Endothelial cell (in vitro differentiated cells): ENCODE measurements around the gene B4GALNT4. TPM values are rescaled to one million over a fixed set of nuclear protein-coding genes. Genes with fewer than 3 reads are reported as not detected.
"Not testable (repeated sequence)": the region's sequence is repeated elsewhere in the genome, so short reads cannot be mapped to it uniquely, and the experiment has no call there.

Experiments
- DNase-seq: peaks from one replicate; pipeline ENCODE4 v3.0.0; 2021; ENCODE audit warnings: low spot score
- H3K27ac Mint-ChIP-seq: one replicate; pipeline ENCODE4 v1.8.0; 2021; ENCODE audit warnings: mixed read lengths, inconsistent platforms; ENCODE audit not compliant: unreplicated experiment
- H3K27me3 Mint-ChIP-seq: one replicate; pipeline ENCODE4 v1.8.0; 2021; ENCODE audit warnings: mild to moderate bottlenecking, moderate library complexity, mixed read lengths, inconsistent platforms; ENCODE audit not compliant: unreplicated experiment
- H3K36me3 Mint-ChIP-seq: one replicate; pipeline ENCODE4 v1.8.0; 2021; ENCODE audit warnings: mild to moderate bottlenecking, low read depth, mixed read lengths, inconsistent platforms; ENCODE audit not compliant: unreplicated experiment
- H3K4me1 Mint-ChIP-seq: one replicate; pipeline ENCODE4 v1.8.0; 2021; ENCODE audit warnings: mild to moderate bottlenecking, mixed read lengths, inconsistent platforms; ENCODE audit not compliant: unreplicated experiment
- H3K4me3 Mint-ChIP-seq: one replicate; pipeline ENCODE4 v1.8.0; 2021; ENCODE audit warnings: mild to moderate bottlenecking, mixed read lengths, inconsistent platforms; ENCODE audit not compliant: unreplicated experiment
- H3K9me3 Mint-ChIP-seq: one replicate; pipeline ENCODE4 v1.8.0; 2021; ENCODE audit warnings: mixed read lengths, inconsistent platforms; ENCODE audit not compliant: unreplicated experiment
- total RNA-seq: library from RNA; stranded (reverse); fragmentation: NEBNext Ultra II Directional; extraction: Animal tissue kit (Norgen Biotek cat#: 25700); gene quantifications from one replicate; pipeline ENCODE4 v1.2.1, GENCODE V29; 2021; ENCODE audit not compliant: unreplicated experiment
- TF ChIP-seq, protein P1 (sequence below): fragments of 200-600 bp; sonication (generic); IDR thresholded peaks from one replicate; pipeline ENCODE4 v1.5.0; 2021; ENCODE audit warnings: antibody characterized with exemption; ENCODE audit not compliant: unreplicated experiment

Gene B4GALNT4
- total RNA-seq, 1 donor from 2014 or later, result 14.9 TPM

DNA sequence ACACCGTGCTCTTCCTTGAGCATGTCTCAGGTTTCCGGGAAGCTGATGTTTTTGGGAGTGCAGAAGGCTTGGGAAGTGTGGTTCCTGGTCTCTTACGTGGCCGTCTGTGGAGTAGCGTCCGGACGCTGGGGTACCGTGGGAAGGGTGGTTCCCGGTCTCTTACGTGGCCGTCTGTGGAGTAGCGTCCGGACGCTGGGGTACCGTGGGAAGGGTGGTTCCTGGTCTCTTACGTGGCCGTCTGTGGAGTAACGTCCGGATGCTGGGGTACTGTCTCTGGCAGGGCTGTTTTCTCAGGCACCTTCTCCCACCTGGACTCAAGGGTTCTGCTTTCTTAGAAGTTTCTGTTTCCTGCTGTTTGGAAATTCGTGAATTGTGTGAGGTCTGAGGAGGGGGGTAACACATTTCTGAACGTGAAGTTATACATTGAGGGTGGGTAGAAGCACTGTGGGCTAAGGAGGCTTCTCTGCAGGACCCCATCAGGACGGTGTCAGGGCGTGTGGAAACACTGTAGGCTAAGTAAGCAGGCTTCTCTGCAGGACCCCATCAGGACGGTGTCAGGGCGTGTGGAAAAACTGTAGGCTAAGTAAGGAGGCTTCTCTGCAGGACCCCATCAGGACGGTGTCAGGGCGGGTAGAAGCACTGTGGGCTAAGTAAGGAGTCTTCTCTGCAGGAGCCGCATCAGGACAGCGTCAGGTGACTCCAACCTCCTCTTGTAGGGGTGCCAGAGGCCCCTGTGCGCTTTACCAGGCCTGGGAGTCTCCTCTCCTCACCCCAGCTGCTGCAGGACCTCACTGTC is 43.3 kb upstream of the B4GALNT4 start:
- Mint-ChIP-seq H3K9me3 (no peaks in the 10 kb centered on the region), H3K36me3 (no peaks in the 10 kb centered on the region), H3K27me3 (no peaks in the 10 kb centered on the region), H3K4me3 (peak overlapping the region; percentile 11), H3K4me1 (peaks cover 38% of the 10 kb centered on the region), H3K27ac (peak overlapping the region; percentile 40)
- DNase-seq, result no peak
- TF ChIP-seq, protein P1, sequence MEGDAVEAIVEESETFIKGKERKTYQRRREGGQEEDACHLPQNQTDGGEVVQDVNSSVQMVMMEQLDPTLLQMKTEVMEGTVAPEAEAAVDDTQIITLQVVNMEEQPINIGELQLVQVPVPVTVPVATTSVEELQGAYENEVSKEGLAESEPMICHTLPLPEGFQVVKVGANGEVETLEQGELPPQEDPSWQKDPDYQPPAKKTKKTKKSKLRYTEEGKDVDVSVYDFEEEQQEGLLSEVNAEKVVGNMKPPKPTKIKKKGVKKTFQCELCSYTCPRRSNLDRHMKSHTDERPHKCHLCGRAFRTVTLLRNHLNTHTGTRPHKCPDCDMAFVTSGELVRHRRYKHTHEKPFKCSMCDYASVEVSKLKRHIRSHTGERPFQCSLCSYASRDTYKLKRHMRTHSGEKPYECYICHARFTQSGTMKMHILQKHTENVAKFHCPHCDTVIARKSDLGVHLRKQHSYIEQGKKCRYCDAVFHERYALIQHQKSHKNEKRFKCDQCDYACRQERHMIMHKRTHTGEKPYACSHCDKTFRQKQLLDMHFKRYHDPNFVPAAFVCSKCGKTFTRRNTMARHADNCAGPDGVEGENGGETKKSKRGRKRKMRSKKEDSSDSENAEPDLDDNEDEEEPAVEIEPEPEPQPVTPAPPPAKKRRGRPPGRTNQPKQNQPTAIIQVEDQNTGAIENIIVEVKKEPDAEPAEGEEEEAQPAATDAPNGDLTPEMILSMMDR, result no peak

DNA sequence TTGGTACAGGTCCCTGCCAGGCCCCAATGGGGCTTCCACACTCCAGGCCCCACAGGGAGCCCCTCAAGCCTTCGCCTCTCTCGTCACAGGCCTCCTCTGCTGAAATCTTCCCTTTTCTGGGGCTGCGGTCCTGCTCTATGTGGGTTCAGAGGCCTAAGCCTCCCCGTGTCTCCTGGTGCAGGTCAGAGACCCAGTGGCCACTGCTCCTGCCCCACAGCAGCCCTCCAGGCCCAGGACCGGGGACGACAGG is 42.8 kb upstream of the B4GALNT4 start:
- TF ChIP-seq, protein P1, result no peak
- Mint-ChIP-seq H3K4me3 (no peak overlapping the region), H3K4me1 (peaks cover 38% of the 10 kb centered on the region), H3K9me3 (no peaks in the 10 kb centered on the region), H3K27ac (peak overlapping the region; percentile 87), H3K36me3 (no peaks in the 10 kb centered on the region), H3K27me3 (no peaks in the 10 kb centered on the region)
- no peak for DNase-seq

DNA sequence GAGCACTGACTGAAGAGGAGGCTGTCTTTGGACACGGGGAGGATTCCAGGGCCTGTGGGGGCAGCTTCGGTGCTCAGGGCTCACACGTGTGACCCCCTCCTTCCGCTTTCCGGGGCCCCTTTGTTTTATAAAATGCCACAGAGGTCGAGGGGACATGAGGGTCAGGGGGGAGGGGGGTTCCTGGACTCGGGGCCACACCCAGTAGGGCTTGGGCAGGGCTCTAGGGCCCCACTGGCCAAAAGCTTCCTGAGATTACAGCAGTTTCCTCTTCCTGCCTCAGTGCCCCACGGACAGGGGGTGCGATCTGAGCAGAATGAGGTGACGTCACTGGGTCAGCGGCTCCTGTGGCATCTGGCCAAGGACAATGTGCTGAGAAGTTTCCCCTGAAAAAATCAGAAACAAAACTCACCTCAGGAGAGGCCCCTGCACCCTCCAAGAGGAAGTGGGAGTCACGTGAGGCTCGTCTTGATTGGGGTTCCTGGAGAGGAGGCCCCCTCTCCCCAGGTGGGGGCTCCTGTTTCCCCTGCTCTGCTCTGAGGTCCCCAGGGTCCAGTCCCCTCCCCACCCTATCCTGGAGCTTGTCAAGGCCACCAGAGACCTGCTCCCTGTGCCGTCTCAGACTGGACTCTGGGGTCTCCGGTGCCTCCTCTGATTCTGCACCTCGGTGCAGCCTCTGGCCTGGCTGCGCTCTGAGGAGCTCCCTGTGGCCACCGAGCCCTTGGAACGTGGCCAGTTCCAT is 42.3 kb upstream of the B4GALNT4 start:
- TF ChIP-seq, protein P1, result no peak
- no peaks in the 10 kb centered on the region for H3K27me3 Mint-ChIP-seq
- H3K9me3 Mint-ChIP-seq, result no peaks in the 10 kb centered on the region
- peak; percentile 56 for DNase-seq
- H3K4me3 Mint-ChIP-seq, result no peak overlapping the region
- H3K4me1 Mint-ChIP-seq, result peaks cover 38% of the 10 kb centered on the region
- H3K27ac Mint-ChIP-seq, result peak overlapping the region; percentile 94
- no peaks in the 10 kb centered on the region for H3K36me3 Mint-ChIP-seq

DNA sequence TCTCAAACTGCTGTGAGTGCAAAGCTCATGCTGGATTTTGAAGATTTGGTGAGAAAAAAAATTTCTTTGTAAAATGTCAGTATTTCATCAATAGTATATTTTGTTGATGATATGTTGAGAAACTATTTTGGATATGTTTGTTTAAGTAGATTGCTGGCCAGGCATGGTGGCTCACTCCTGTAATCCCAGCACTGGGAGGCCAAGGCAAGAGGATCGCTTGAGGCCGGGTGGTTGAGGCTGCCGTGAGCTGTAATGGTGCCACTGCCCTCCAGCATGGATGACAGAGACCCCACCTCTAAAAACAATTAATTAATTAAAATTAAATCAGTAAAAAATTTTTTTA is 41.7 kb upstream of the B4GALNT4 start:
- Mint-ChIP-seq H3K27me3 (no peaks in the 10 kb centered on the region), H3K4me1 (peaks cover 38% of the 10 kb centered on the region), H3K4me3 (no peak overlapping the region), H3K9me3 (no peaks in the 10 kb centered on the region), H3K27ac (peak overlapping the region; percentile 94), H3K36me3 (no peaks in the 10 kb centered on the region)
- no peak for DNase-seq
- TF ChIP-seq, protein P1, result no peak

DNA sequence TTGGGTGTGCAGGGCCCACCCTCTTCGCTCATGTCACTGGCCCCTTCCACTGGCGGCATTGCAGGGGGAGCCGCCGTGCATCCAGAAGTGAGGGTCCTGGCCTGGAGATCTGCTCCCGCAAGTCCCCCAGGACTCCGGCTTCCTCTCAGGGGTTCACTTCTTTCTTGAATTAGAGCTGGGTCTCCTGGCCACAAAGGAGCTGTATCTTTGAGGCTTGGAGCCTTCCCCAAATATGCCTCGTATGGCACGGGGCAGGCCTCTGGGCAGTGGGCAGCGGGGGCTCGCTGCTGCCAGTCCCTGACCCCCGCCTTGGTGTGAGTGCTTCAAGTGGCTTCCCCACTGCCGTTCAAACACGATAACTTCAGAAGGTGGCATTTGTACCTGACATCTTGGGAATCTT is 41.3 kb upstream of the B4GALNT4 start:
- no peak overlapping the region for H3K27ac Mint-ChIP-seq
- H3K4me3 Mint-ChIP-seq, result no peak overlapping the region
- no peaks in the 10 kb centered on the region for H3K9me3 Mint-ChIP-seq
- peaks cover 38% of the 10 kb centered on the region for H3K4me1 Mint-ChIP-seq
- TF ChIP-seq, protein P1, result no peak
- H3K27me3 Mint-ChIP-seq, result no peaks in the 10 kb centered on the region
- H3K36me3 Mint-ChIP-seq, result no peaks in the 10 kb centered on the region
- DNase-seq, result no peak

DNA sequence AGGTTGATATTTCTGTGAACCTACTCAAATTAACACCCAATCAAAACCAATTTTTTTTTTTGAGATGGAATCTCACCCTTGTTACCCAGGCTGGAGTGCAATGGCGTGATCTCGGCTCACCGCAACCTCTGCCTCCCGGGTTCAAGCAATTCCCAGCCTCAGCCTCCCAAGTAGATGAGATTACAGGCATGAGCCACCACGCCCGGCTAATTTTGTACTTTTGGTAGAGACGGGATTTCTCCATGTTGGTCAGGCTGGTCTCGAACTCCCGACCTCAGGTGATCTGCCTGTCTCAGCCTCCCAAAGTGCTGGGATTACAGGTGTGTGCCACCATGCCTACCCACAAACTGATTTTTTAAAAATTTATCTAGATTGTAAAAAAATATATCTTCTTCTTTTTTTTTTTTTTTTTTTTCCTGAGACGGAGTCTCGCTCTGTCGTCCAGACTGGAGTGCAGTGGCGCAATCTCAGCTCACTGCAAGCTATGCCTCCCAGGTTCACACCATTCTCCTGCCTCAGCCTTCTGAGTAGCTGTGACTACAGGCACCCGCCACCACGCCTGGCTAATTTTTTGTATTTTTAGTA is 40.7 kb upstream of the B4GALNT4 start:
- DNase-seq, H3K27me3 Mint-ChIP-seq, H3K4me3 Mint-ChIP-seq, H3K36me3 Mint-ChIP-seq, H3K27ac Mint-ChIP-seq, H3K9me3 Mint-ChIP-seq: not testable (repeated sequence)
- peaks cover 40% of the 10 kb centered on the region for H3K4me1 Mint-ChIP-seq
